Adrenal gland (tissue), 5 donors: ENCODE measurements around the gene RASSF1.

Experiments used
- POLR2A ChIP-seq, 2 donors: fragments of 450-650 bp; IDR thresholded peaks; one replicate each; pipeline ENCODE4 v1.6.1; 2017; ENCODE audit warnings: antibody characterized with exemption in 2 of 2, mild to moderate bottlenecking in 2 of 2, moderate library complexity in 1 of 2
- TF ChIP-seq, protein P1 (sequence below), 6 experiments: fragments of 450-650 bp in 4 of 6; fragments of 200-600 bp in 2 of 6; sonication (generic) in 1 of 6; IDR thresholded peaks; 1 replicate in 5 of 6; 2 replicates in 1 of 6; pipeline versions ENCODE4 v1.5.1 to v1.8.0; 2016 to 2021; ENCODE audit warnings: antibody characterized with exemption in 6 of 6, mild to moderate bottlenecking in 2 of 6, moderate library complexity in 1 of 6
- donor health status: DM: no; HTN: no; CAD: no.

DNA sequence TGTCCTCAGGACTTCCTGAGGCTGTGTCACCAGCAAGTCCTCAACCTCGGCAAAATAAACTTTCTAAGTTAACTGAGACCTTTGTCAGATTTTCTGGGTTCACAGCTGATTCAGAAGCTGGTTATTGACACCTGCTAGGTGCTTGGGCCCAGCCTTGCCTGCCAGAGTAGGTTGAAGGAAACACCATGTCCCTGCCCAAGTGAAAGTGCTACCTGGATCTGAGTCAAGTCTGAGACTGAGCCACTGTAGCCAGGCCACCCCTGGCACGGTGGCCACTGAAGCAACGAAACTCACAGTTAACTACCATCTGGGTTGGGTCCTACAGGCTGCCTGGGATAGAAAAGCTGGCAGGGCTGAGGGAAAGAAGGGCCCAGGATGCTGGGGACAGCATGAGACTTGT is 26.3 kb downstream of the RASSF1 start:
- TF ChIP-seq, protein P1, sequence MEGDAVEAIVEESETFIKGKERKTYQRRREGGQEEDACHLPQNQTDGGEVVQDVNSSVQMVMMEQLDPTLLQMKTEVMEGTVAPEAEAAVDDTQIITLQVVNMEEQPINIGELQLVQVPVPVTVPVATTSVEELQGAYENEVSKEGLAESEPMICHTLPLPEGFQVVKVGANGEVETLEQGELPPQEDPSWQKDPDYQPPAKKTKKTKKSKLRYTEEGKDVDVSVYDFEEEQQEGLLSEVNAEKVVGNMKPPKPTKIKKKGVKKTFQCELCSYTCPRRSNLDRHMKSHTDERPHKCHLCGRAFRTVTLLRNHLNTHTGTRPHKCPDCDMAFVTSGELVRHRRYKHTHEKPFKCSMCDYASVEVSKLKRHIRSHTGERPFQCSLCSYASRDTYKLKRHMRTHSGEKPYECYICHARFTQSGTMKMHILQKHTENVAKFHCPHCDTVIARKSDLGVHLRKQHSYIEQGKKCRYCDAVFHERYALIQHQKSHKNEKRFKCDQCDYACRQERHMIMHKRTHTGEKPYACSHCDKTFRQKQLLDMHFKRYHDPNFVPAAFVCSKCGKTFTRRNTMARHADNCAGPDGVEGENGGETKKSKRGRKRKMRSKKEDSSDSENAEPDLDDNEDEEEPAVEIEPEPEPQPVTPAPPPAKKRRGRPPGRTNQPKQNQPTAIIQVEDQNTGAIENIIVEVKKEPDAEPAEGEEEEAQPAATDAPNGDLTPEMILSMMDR (IDR thresholded peaks at IDR 0.05) = no peak
- no peak for TF ChIP-seq POLR2A (IDR thresholded peaks at IDR 0.05)
